Neural progenitor cell (in vitro differentiated cells): ENCODE results near the gene GOLGA6L24.
"Not testable (repeated sequence)": the region's sequence is repeated elsewhere in the genome, so short reads cannot be mapped to it uniquely, and the experiment has no call there.

Experiments
- CTCF ChIP-seq: fragments of 200-600 bp; sonication (generic); IDR thresholded peaks from 2 replicates; pipeline ENCODE4 v1.5.1; 2017; ENCODE audit warnings: antibody characterized with exemption, mild to moderate bottlenecking
- EZH2 ChIP-seq: fragments of 200-600 bp; sonication (generic); IDR thresholded peaks from 2 replicates; pipeline ENCODE4 v1.6.1; 2017; ENCODE audit warnings: antibody characterized with exemption, mild to moderate bottlenecking, moderate library complexity
- EZH2phosphoT487 ChIP-seq: fragments of 200-600 bp; sonication (generic); IDR thresholded peaks from 2 replicates; pipeline ENCODE4 v1.6.1; 2017; ENCODE audit warnings: antibody characterized with exemption

GRCh38 chr15:28322129-28322588, 35.7 kb downstream of the GOLGA6L24 start, which contains the start of gene HERC2:
- TF ChIP-seq CTCF, EZH2phosphoT487, EZH2: not testable (repeated sequence)
